Smooth muscle cell (in vitro differentiated cells): ENCODE results near the gene PRB2. TPM values are rescaled to one million over a fixed set of nuclear protein-coding genes. Genes with fewer than 3 reads are reported as not detected.

Experiments
- DNase-seq: peaks from one replicate; lab custom pipeline; 2025; ENCODE audit not compliant: unreplicated experiment; lab: John Stamatoyannopoulos, UW
- H2AFZ ChIP-seq: fragments of 200-600 bp; sonication (generic); 2 replicates; pipeline ENCODE4 v1.6.0; 2016; ENCODE audit warnings: antibody characterized with exemption, low read depth, mild to moderate bottlenecking
- H3F3A ChIP-seq: fragments of 200-600 bp; sonication (generic); 2 replicates; pipeline ENCODE4 v1.6.0; 2017; ENCODE audit warnings: antibody characterized with exemption, low read depth
- H3K27ac ChIP-seq: fragments of 200-600 bp; sonication (generic); 2 replicates; pipeline ENCODE4 v1.5.1; 2016; ENCODE audit warnings: low read depth, mild to moderate bottlenecking
- H3K27me3 ChIP-seq: fragments of 200-600 bp; sonication (generic); 2 replicates; pipeline ENCODE4 v1.6.1; 2016; ENCODE audit warnings: low read depth, mild to moderate bottlenecking
- H3K36me3 ChIP-seq: fragments of 200-600 bp; sonication (generic); 2 replicates; pipeline ENCODE4 v1.5.1; 2016; ENCODE audit warnings: low read depth
- H3K4me1 ChIP-seq: fragments of 200-600 bp; sonication (generic); 2 replicates; pipeline ENCODE4 v1.5.1; 2016; ENCODE audit warnings: low read depth
- H3K4me2 ChIP-seq: fragments of 200-600 bp; sonication (generic); 2 replicates; pipeline ENCODE4 v1.6.0; 2016; ENCODE audit warnings: mild to moderate bottlenecking
- H3K4me3 ChIP-seq: fragments of 200-600 bp; sonication (generic); 2 replicates; pipeline ENCODE4 v1.5.1; 2016; ENCODE audit warnings: mild to moderate bottlenecking
- H3K79me2 ChIP-seq: fragments of 200-600 bp; sonication (generic); 2 replicates; pipeline ENCODE4 v1.6.0; 2016; ENCODE audit warnings: low read depth, mild to moderate bottlenecking
- H3K9ac ChIP-seq: fragments of 200-600 bp; sonication (generic); 2 replicates; pipeline ENCODE4 v1.6.0; 2016; ENCODE audit warnings: low read depth
- H3K9me3 ChIP-seq: fragments of 200-600 bp; sonication (generic); replicated peaks from 2 replicates; pipeline ENCODE4 v1.5.1; 2016; ENCODE audit warnings: low read depth
- H4K20me1 ChIP-seq: fragments of 200-600 bp; sonication (generic); 2 replicates; pipeline ENCODE4 v1.6.0; 2016; ENCODE audit warnings: low read depth
- CTCF ChIP-seq: fragments of 200-600 bp; sonication (generic); IDR thresholded peaks from 2 replicates; pipeline ENCODE4 v1.5.1; 2017; ENCODE audit warnings: borderline replicate concordance, mild to moderate bottlenecking, antibody characterized with exemption; ENCODE audit not compliant: insufficient read depth, poor library complexity, severe bottlenecking
- WGBS: methylation state at CpG from one replicate; pipeline ENCODE4 v1.1.7; 2016; ENCODE audit warnings: low lambda C conversion rate; 5-methylcytosine and 5-hydroxymethylcytosine counted together
- polyA plus RNA-seq: library from polyadenylated mRNA; unstranded; fragments of >200 nt; fragmentation: Nextera tagmentation; extraction: Ambion mirVana; gene quantifications from 2 replicates; pipeline ENCODE4 v1.2.1, GENCODE V29; 2016
- total RNA-seq: library from RNA; depleted of rRNA; stranded (reverse); fragments of >200 nt; gene quantifications from 2 replicates; pipeline ENCODE4 v1.2.3, GENCODE V29; 2014

The PRB2 gene
- total and polyA plus RNA-seq, 2 experiments from 2014 or later = 0.94 TPM; not detected in 1

- no peak for DNase-seq
- H3K27ac ChIP-seq = no peak overlapping the region
- no peak overlapping the region for H3K4me3 ChIP-seq
- no peaks in the 10 kb centered on the region for H3K27me3 ChIP-seq
- WGBS = 86% methylated on average over 2 of the region's 2 CpGs
- H3K4me1 ChIP-seq = no peaks in the 10 kb centered on the region
- no peak overlapping the region for H3K4me2 ChIP-seq
- H3K79me2 ChIP-seq = no peaks in the 10 kb centered on the region
- no peak for TF ChIP-seq CTCF
- no peak overlapping the region for H2AFZ ChIP-seq
- no peaks in the 10 kb centered on the region for H3K9me3 ChIP-seq
- no peaks in the 10 kb centered on the region for H3K36me3 ChIP-seq
- no peaks in the 10 kb centered on the region for H3F3A ChIP-seq
- H4K20me1 ChIP-seq = no peaks in the 10 kb centered on the region
- H3K9ac ChIP-seq = no peak overlapping the region
These were observed 50.9 kb downstream of the PRB2 start for GRCh38 chr12:11344500-11344899.

Other genes with a start within 250 kb of the PRB2 start
- gene SMIM10L1, start 224.4 kb downstream of the PRB2 start, total RNA-seq = 9.5 and 10.7 TPM in 2 replicates
- 9.4 and 11.1 TPM in 2 replicates for gene SMIM10L1, start 224.4 kb downstream of the PRB2 start, polyA plus RNA-seq
- gene TAS2R42, start 208.6 kb downstream of the PRB2 start, total RNA-seq = not detected in 2 replicates
- not detected in 2 replicates for gene TAS2R42, start 208.6 kb downstream of the PRB2 start, polyA plus RNA-seq
- not detected in 2 replicates for gene PRB3, start 125.9 kb downstream of the PRB2 start, total RNA-seq
- gene PRB3, start 125.9 kb downstream of the PRB2 start, polyA plus RNA-seq = 0.19 and 0.43 TPM in 2 replicates
- gene PRB4, start 85.1 kb downstream of the PRB2 start, total RNA-seq = not detected in 2 replicates
- gene PRB4, start 85.1 kb downstream of the PRB2 start, polyA plus RNA-seq = not detected in 2 replicates